Fibroblast of skin of back (primary cell): ENCODE measurements around the gene NR2F1. TPM values are rescaled to one million over a fixed set of nuclear protein-coding genes. Genes with fewer than 3 reads are reported as not detected.
"Not testable (repeated sequence)": the region's sequence is repeated elsewhere in the genome, so short reads cannot be mapped to it uniquely, and the experiment has no call there.

ENCODE experiments used
- DNase-seq: peaks from one replicate; pipeline ENCODE4 v3.0.0-alpha.2; 2013
- polyA plus RNA-seq, 2 experiments: library from polyadenylated mRNA; unstranded; fragments of 120-200 nt; gene quantifications; one replicate each; pipeline ENCODE4 v1.2.1, GENCODE V29; 2013; ENCODE audit not compliant: insufficient read length in 2 of 2

Gene NR2F1
- 34.2 TPM for polyA plus RNA-seq (2013, experiment 1 of 2; ENCODE audit: insufficient read length)
- 17.9 TPM for polyA plus RNA-seq (2013, experiment 2 of 2; ENCODE audit: insufficient read length)

- DNase-seq, result peak; percentile 96
Observed at GRCh38 chr5:93582677-93583438, at the start of gene NR2F1. Gene NR2F1, plus strand, starts transcription at chr5:93583222. Its CDS starts 1,802 bp downstream, at chr5:93585024.

- DNase-seq, result no peak
Observed at GRCh38 chr5:93545872-93546271, 37.1 kb upstream of the NR2F1 start.

- DNase-seq, result not testable (repeated sequence)
Observed at GRCh38 chr5:93549594-93549993, 33.4 kb upstream of the NR2F1 start.

- DNase-seq, result peak; percentile 15
Observed at GRCh38 chr5:93557021-93557604, 25.9 kb upstream of the NR2F1 start.

- DNase-seq, result no peak
Observed at GRCh38 chr5:93566091-93566490, 16.9 kb upstream of the NR2F1 start.

GRCh38 chr5:93567424-93567823, 15.6 kb upstream of the NR2F1 start:
- DNase-seq, result no peak

GRCh38 chr5:93569300-93570160, 13.5 kb upstream of the NR2F1 start:
- DNase-seq, result no peak

- DNase-seq, result no peak
Observed at GRCh38 chr5:93570294-93571113, 12.5 kb upstream of the NR2F1 start.

- DNase-seq, result no peak
Observed at GRCh38 chr5:93571114-93571949, 11.7 kb upstream of the NR2F1 start.

- no peak for DNase-seq
Observed at GRCh38 chr5:93572101-93572607, 10.9 kb upstream of the NR2F1 start.

- peak; percentile 30 for DNase-seq
Observed at GRCh38 chr5:93572608-93573353, 10.2 kb upstream of the NR2F1 start.

- no peak for DNase-seq
Observed at GRCh38 chr5:93573354-93574351, 9.4 kb upstream of the NR2F1 start.

- peak; percentile 21 for DNase-seq
Observed at GRCh38 chr5:93574491-93575305, 8.3 kb upstream of the NR2F1 start.

GRCh38 chr5:93575461-93576414, 7.3 kb upstream of the NR2F1 start:
- no peak for DNase-seq

GRCh38 chr5:93576994-93577853, 5.8 kb upstream of the NR2F1 start:
- DNase-seq, result no peak
